Endothelial cell of umbilical vein (primary cell): ENCODE data around the gene PREP. TPM values are rescaled to one million over a fixed set of nuclear protein-coding genes. Genes with fewer than 3 reads are reported as not detected.

Source experiments
- BruUV-seq: library from RNA; stranded (reverse); fragments of 400-500 nt; replicated peaks from 2 replicates; lab custom pipeline; 2021; lab: Mats Ljungman, UMichigan
- CTCF ChIA-PET: fragments of 300-600, 350-600 bp; sonication (Branson Sonifier 250); formaldehyde crosslinking; loops from one replicate; lab custom pipeline; 2021; ENCODE audit warnings: antibody characterized with exemption, inconsistent platforms; lab: Charles Lee
- POLR2A ChIA-PET: fragments of 300-600, 350-600 bp; sonication (Branson Sonifier 250); formaldehyde crosslinking; loops from one replicate; lab custom pipeline; 2021; ENCODE audit warnings: antibody characterized with exemption, inconsistent platforms; lab: Charles Lee
- DNase-seq: peaks from one replicate; pipeline ENCODE4 v3.0.0-alpha.2; 2011; ENCODE audit warnings: low read depth, low spot score
- FAIRE-seq: peaks from 2 replicates; lab custom pipeline; 2011; peaks lifted over from hg19 to GRCh38; lab: Jason Lieb, UNC
- H2AFZ ChIP-seq: 2 replicates; pipeline ENCODE4 v1.6.0; 2012; ENCODE audit warnings: low read depth, low read length, control low read depth, inconsistent platforms
- H3K27ac ChIP-seq: 2 replicates; pipeline ENCODE4 v1.5.1; 2011; ENCODE audit warnings: low read depth, mild to moderate bottlenecking, control low read depth, low read length, moderate library complexity; ENCODE audit not compliant: insufficient read depth
- H3K27me3 ChIP-seq, 2 experiments: 2 replicates each; pipeline versions ENCODE4 v1.6.0 to v1.6.1; 2011; ENCODE audit warnings: low read length in 2 of 2, mixed read lengths in 1 of 2; ENCODE audit not compliant: control insufficient read depth in 2 of 2, insufficient read depth in 2 of 2
- H3K36me3 ChIP-seq, 2 experiments: 2 replicates in 1 of 2; 3 replicates in 1 of 2; pipeline ENCODE4 v1.5.1; 2011; ENCODE audit warnings: low read length in 2 of 2, mild to moderate bottlenecking in 1 of 2, moderate library complexity in 1 of 2; ENCODE audit not compliant: control insufficient read depth in 2 of 2, insufficient read depth in 2 of 2; ENCODE audit errors: extremely low read depth in 1 of 2
- H3K4me1 ChIP-seq: 3 replicates; pipeline ENCODE4 v1.5.1; 2011; ENCODE audit warnings: mild to moderate bottlenecking, low read length; ENCODE audit not compliant: control insufficient read depth, insufficient read depth; ENCODE audit errors: extremely low read depth
- H3K4me2 ChIP-seq: 2 replicates; pipeline ENCODE4 v1.6.1; 2011; ENCODE audit warnings: low read length, control low read depth, mixed read lengths; ENCODE audit not compliant: insufficient read depth
- H3K4me3 ChIP-seq, 3 experiments: fragments of 200-600 bp in 1 of 3; sonication (generic), shearing (Covaris generic) in 1 of 3; replicated peaks in 1 of 3; 2 replicates each; pipeline ENCODE4 v1.5.1; 2011 to 2016; ENCODE audit warnings: control low read depth in 3 of 3, low read length in 3 of 3, mild to moderate bottlenecking in 2 of 3, inconsistent platforms in 1 of 3, low read depth in 1 of 3, moderate library complexity in 1 of 3; ENCODE audit not compliant: insufficient read depth in 1 of 3
- H3K79me2 ChIP-seq: 2 replicates; pipeline ENCODE4 v1.6.0; 2012; ENCODE audit warnings: low read length, inconsistent platforms; ENCODE audit not compliant: control insufficient read depth, insufficient read depth
- H3K9ac ChIP-seq: replicated peaks from 2 replicates; pipeline ENCODE3; 2011; ENCODE audit warnings: low read length, control low read depth; ENCODE audit not compliant: insufficient read depth; ENCODE audit errors: extremely low read depth
- H3K9me1 ChIP-seq: replicated peaks from 3 replicates; pipeline ENCODE4 v1.6.0; 2011; ENCODE audit warnings: mild to moderate bottlenecking, low read length; ENCODE audit not compliant: control insufficient read depth, insufficient read depth; ENCODE audit errors: extremely low read depth
- H3K9me3 ChIP-seq: replicated peaks from 2 replicates; pipeline ENCODE4 v1.5.1; 2012; ENCODE audit warnings: low read length, inconsistent platforms; ENCODE audit not compliant: control insufficient read depth, insufficient read depth
- H4K20me1 ChIP-seq: replicated peaks from 2 replicates; pipeline ENCODE3; 2011; ENCODE audit warnings: mild to moderate bottlenecking, low read length; ENCODE audit not compliant: control insufficient read depth, insufficient read depth; ENCODE audit errors: extremely low read depth
- EZH2 ChIP-seq: IDR thresholded peaks from 2 replicates; pipeline ENCODE4 v1.6.1; 2012; ENCODE audit warnings: borderline replicate concordance, low read depth, mild to moderate bottlenecking, moderate library complexity, low read length, inconsistent platforms; ENCODE audit not compliant: severe bottlenecking
- FOS ChIP-seq: IDR thresholded peaks from 2 replicates; pipeline ENCODE4 v1.6.1; 2011; ENCODE audit warnings: mild to moderate bottlenecking, low read length, moderate library complexity, borderline replicate concordance; ENCODE audit not compliant: insufficient read depth
- GATA2 ChIP-seq: IDR thresholded peaks from 2 replicates; pipeline ENCODE4 v1.7.0; 2011; ENCODE audit warnings: low read depth, mild to moderate bottlenecking, moderate library complexity, mixed read lengths, low read length; ENCODE audit not compliant: insufficient read length, insufficient read depth
- JUN ChIP-seq: IDR thresholded peaks from 2 replicates; pipeline ENCODE4 v1.6.1; 2011; ENCODE audit warnings: borderline replicate concordance, low read depth; ENCODE audit not compliant: insufficient read length, insufficient read depth
- MAX ChIP-seq: IDR thresholded peaks from 2 replicates; pipeline ENCODE4 v1.6.1; 2011; ENCODE audit not compliant: insufficient read depth, insufficient read length
- MYC ChIP-seq: IDR thresholded peaks from one replicate; pipeline ENCODE4 v1.6.1; 2011; ENCODE audit warnings: mild to moderate bottlenecking, low read depth, low read length
- POLR2A ChIP-seq: IDR thresholded peaks from 2 replicates; pipeline ENCODE4 v1.6.1; 2012; ENCODE audit warnings: low read depth, mild to moderate bottlenecking, control low read depth, low read length
- POLR2AphosphoS5 ChIP-seq: IDR thresholded peaks from 2 replicates; pipeline ENCODE4 v1.6.1; 2012; ENCODE audit warnings: low read depth, mild to moderate bottlenecking, control low read depth, low read length, moderate library complexity; ENCODE audit not compliant: insufficient read depth
- dilution Hi-C: fragments of 300-500 bp; cut with MboI; formaldehyde crosslinking; loops from one replicate; pipeline ENCODE4 v1.15.0; 2019; ENCODE audit warnings: low sequenced_read_pairs; ENCODE audit not compliant: extremely low pct_ligation_motif_present
- intact Hi-C: fragments of 100-400 bp; cut with micrococcal nuclease; formaldehyde crosslinking; loops from one replicate; pipeline ENCODE4 v1.10.0; 2022
- polyA plus RNA-seq, 4 experiments: library from polyadenylated mRNA; depleted of rRNA in 3 of 4; stranded (reverse) in 3 of 4; unstranded in 1 of 4; fragments of >200 nt; gene quantifications; 2 replicates each; pipeline versions ENCODE4 v1.2.1 to v1.2.3, GENCODE V29; 2011 to 2012; ENCODE audit warnings: missing spikeins in 1 of 4
- total RNA-seq: library from RNA; stranded (reverse); gene quantifications from 2 replicates; pipeline ENCODE4 v1.2.3, GENCODE V29; 2021
- TF ChIP-seq, protein P1 (sequence below), 2 donors: IDR thresholded peaks; 1 replicate in 1 of 2; 2 replicates in 1 of 2; pipeline ENCODE4 v1.5.1; 2011; ENCODE audit warnings: low read length in 2 of 2, mild to moderate bottlenecking in 2 of 2, moderate library complexity in 2 of 2, control low read depth in 1 of 2, inconsistent platforms in 1 of 2, low read depth in 1 of 2; ENCODE audit not compliant: insufficient read depth in 1 of 2; ENCODE audit errors: extremely low read depth in 1 of 2

Gene PREP
- total and polyA plus RNA-seq, 2 donors (not counting 3 experiments of a cell fraction or from before 2014, with no cell fraction given), result 17.2 to 37.7 TPM

DNA sequence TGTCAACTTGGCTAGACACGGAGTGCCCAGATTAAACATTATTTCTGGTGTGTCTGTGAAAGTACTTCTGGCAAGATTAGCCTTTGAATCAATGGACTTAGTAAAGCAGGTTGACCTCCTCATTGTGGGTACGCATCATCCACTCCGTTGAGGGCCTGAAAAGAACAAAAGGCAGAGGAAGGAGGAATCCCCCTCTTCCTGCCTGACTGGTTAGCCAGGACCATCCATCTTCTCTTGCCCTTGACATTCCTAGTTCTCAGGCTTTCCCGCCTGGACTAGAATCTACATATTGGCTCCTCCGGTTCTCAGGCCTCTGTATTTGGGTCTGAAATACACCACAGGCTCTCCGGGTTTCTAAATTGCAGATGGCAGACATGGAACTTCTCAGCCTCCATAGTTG is 149.1 kb downstream of the PREP start:
- H3K27ac ChIP-seq, result no peak overlapping the region
- TF ChIP-seq MAX (no peak), EZH2 (no peak), POLR2AphosphoS5 (no peak), FOS (no peak), GATA2 (no peak), JUN (no peak), MYC (no peak), POLR2A (no peak)
- TF ChIP-seq, protein P1, sequence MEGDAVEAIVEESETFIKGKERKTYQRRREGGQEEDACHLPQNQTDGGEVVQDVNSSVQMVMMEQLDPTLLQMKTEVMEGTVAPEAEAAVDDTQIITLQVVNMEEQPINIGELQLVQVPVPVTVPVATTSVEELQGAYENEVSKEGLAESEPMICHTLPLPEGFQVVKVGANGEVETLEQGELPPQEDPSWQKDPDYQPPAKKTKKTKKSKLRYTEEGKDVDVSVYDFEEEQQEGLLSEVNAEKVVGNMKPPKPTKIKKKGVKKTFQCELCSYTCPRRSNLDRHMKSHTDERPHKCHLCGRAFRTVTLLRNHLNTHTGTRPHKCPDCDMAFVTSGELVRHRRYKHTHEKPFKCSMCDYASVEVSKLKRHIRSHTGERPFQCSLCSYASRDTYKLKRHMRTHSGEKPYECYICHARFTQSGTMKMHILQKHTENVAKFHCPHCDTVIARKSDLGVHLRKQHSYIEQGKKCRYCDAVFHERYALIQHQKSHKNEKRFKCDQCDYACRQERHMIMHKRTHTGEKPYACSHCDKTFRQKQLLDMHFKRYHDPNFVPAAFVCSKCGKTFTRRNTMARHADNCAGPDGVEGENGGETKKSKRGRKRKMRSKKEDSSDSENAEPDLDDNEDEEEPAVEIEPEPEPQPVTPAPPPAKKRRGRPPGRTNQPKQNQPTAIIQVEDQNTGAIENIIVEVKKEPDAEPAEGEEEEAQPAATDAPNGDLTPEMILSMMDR (IDR thresholded peaks at IDR 0.05; ENCODE audit: extremely low read depth in 1 of 2, insufficient read depth in 1 of 2, low read depth in 1 of 2, low read length in 2 of 2), result no peak
- FAIRE-seq, result no peak
- H3K79me2 ChIP-seq, result no peaks in the 10 kb centered on the region
- H3K27me3 ChIP-seq, result peaks cover 0 to 5% of the 10 kb centered on the region in 2 experiments
- no peaks in the 10 kb centered on the region for H3K9me1 ChIP-seq
- H4K20me1 ChIP-seq, result no peaks in the 10 kb centered on the region
- no peak overlapping the region for H3K9ac ChIP-seq
- no TSS peak for BruUV-seq
- H3K4me3 ChIP-seq, result no peak overlapping the region
- H2AFZ ChIP-seq, result no peak overlapping the region
- CTCF ChIA-PET, result no interaction called here
- H3K4me2 ChIP-seq, result no peak overlapping the region
- H3K9me3 ChIP-seq, result no peaks in the 10 kb centered on the region
- H3K36me3 ChIP-seq, result no peaks in the 10 kb centered on the region
- dilution Hi-C loops, result no loop called here
- intact Hi-C loops, result no loop called here
- no peak for DNase-seq
- POLR2A ChIA-PET, result no interaction called here
- H3K4me1 ChIP-seq, result no peaks in the 10 kb centered on the region
